HUES6 (cell line): Measurements from ENCODE around the gene KIF5A.

ENCODE experiments used
- H3K27ac ChIP-seq: 2 replicates; pipeline ENCODE4 v1.7.0; 2013; ENCODE audit warnings: low read depth, mild to moderate bottlenecking, low read length, inconsistent platforms
- H3K27me3 ChIP-seq: 2 replicates; pipeline ENCODE4 v1.6.1; 2013; ENCODE audit warnings: low read length; ENCODE audit not compliant: control insufficient read depth, insufficient read depth
- H3K36me3 ChIP-seq: 2 replicates; pipeline ENCODE4 v1.6.1; 2013; ENCODE audit warnings: low read length; ENCODE audit not compliant: control insufficient read depth, insufficient read depth
- H3K4me1 ChIP-seq: 2 replicates; pipeline ENCODE4 v1.6.1; 2013; ENCODE audit warnings: low read length; ENCODE audit not compliant: control insufficient read depth, insufficient read depth
- H3K4me3 ChIP-seq: 2 replicates; pipeline ENCODE4 v1.5.1; 2013; ENCODE audit warnings: low read depth, low read length
- H3K9ac ChIP-seq: one replicate; pipeline ENCODE4 v1.6.1; 2013; ENCODE audit warnings: mild to moderate bottlenecking, low read length
- H3K9me3 ChIP-seq: 2 replicates; pipeline ENCODE4 v1.6.1; 2013; ENCODE audit warnings: low read depth, low read length; ENCODE audit not compliant: control insufficient read depth, insufficient read depth

KIF5A gene

DNA sequence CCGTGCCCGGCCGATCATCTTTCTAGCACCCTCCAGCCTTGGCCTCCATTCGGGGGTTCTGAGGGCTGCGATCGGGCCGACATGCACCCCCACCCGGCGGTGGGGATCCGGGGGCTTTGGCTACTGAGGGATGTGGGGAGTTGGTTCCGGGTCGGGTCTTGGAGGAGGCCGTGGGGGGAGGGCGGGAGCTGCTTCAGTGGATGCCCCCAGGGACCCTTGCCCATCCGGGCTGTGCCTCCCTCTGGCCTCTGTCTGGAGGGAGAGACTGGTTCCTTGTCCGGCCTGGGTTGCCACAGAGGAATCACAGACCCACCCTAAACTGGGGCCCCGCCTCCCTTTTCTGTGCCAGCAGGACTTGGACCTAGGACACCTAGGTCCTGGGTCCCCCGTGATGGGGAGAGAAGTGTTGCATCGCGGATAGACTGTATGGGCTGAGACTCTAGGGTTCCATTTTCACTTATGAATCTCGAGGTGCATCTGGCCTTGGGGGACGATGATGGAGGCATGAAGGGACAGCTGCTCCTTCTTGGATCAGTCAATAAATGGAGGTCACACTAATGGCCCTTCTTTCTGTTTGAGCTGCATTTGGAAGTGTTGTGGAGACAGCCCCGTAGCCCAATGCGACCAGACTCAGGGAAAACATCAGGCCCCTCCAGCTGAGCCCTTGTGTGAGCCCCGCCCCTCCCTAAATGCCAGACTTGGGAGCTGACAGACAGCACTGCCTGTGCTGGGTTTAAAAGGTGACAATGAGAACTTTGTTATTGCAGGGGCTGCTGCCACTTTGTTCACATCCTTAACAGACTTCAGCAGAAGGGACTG, 55.4 kb downstream of the KIF5A start:
- peaks cover 20% of the 10 kb centered on the region for H3K4me1 ChIP-seq
- peaks cover 32% of the 10 kb centered on the region for H3K36me3 ChIP-seq
- H3K9ac ChIP-seq = no peak overlapping the region
- no peaks in the 10 kb centered on the region for H3K27me3 ChIP-seq
- H3K9me3 ChIP-seq = no peaks in the 10 kb centered on the region
- peak overlapping the region; percentile 86 for H3K4me3 ChIP-seq
- no peak overlapping the region for H3K27ac ChIP-seq

DNA sequence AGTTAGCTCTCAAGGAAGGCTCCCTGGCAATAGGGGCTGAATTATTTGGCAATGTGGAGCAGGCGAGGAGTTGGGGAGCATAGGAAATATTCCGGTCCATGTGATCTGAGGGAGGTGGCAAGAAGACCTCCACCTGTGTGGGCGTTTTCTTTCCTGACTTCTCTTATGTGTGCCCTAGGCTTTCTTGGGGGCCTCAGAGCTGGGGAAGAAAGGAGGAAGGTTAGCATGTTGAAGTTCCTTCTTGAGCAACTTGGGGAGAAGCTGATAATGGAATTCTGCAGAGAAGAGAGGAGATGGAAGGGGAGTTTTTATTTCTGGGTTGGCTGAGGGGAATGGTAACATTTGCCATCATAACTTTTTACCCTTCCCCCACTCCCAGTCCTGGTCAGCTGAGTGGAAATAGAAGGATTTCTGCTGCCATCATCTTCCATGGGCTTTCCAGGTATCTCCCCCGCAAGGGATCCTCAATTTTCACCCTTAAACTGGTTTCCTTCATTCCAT, 56.0 kb downstream of the KIF5A start:
- H3K9ac ChIP-seq = no peak overlapping the region
- H3K27ac ChIP-seq = no peak overlapping the region
- no peaks in the 10 kb centered on the region for H3K9me3 ChIP-seq
- H3K27me3 ChIP-seq = peaks cover 6% of the 10 kb centered on the region; the same call in 1 of the 2 replicates
- peaks cover 20% of the 10 kb centered on the region for H3K4me1 ChIP-seq
- H3K36me3 ChIP-seq = peaks cover 25% of the 10 kb centered on the region
- H3K4me3 ChIP-seq = peak overlapping the region; percentile 86

DNA sequence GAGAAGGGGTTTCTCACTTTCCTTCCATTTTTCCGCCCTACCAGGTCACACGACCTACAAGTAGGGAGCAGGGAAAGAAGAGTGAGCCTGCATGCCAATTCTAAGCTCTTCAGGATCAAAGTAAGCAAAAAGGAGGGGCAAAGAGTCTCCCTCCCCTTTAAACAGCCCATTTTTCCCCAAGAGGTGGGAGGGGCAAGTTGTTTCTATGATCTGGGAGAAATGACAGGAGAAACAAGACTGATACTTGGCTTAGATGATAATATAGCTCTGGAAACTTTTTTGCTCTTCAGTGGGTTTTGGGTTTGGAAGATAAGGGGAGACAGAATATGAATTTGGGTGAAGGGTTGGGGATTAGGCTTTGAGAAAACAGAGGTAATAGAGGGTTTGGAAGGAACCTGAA, 56.6 kb downstream of the KIF5A start:
- no peak overlapping the region for H3K9ac ChIP-seq
- no peak overlapping the region for H3K4me3 ChIP-seq
- H3K27ac ChIP-seq = no peak overlapping the region

DNA sequence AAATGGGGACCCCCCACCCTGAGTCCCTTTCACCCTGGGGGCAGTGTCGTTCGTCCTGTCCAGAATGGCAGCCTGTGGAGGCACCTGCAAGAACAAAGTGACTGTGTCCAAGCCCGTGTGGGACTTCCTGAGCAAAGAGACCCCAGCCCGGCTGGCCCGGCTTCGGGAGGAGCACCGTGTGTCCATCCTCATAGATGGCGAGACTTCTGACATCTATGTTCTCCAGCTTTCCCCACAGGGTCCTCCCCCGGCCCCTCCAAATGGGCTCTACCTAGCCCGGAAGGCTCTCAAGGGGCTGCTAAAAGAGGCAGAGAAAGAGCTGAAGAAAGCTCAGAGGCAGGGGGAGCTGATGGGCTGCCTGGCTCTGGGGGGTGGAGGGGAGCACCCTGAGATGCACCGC, 57.0 kb downstream of the KIF5A start:
- H3K27me3 ChIP-seq = peaks cover 8% of the 10 kb centered on the region
- H3K36me3 ChIP-seq = peaks cover 17% of the 10 kb centered on the region
- peaks cover 20% of the 10 kb centered on the region for H3K4me1 ChIP-seq
- H3K27ac ChIP-seq = no peak overlapping the region
- no peaks in the 10 kb centered on the region for H3K9me3 ChIP-seq
- H3K9ac ChIP-seq = no peak overlapping the region
- no peak overlapping the region for H3K4me3 ChIP-seq

More for the DNA sequence above, 56.6 kb downstream of the KIF5A start:
- H3K36me3 ChIP-seq = peaks cover 21% of the 10 kb centered on the region
- H3K4me1 ChIP-seq = peaks cover 20% of the 10 kb centered on the region
- peaks cover 7% of the 10 kb centered on the region; the same call in 1 of the 2 replicates for H3K27me3 ChIP-seq
- no peaks in the 10 kb centered on the region for H3K9me3 ChIP-seq

DNA sequence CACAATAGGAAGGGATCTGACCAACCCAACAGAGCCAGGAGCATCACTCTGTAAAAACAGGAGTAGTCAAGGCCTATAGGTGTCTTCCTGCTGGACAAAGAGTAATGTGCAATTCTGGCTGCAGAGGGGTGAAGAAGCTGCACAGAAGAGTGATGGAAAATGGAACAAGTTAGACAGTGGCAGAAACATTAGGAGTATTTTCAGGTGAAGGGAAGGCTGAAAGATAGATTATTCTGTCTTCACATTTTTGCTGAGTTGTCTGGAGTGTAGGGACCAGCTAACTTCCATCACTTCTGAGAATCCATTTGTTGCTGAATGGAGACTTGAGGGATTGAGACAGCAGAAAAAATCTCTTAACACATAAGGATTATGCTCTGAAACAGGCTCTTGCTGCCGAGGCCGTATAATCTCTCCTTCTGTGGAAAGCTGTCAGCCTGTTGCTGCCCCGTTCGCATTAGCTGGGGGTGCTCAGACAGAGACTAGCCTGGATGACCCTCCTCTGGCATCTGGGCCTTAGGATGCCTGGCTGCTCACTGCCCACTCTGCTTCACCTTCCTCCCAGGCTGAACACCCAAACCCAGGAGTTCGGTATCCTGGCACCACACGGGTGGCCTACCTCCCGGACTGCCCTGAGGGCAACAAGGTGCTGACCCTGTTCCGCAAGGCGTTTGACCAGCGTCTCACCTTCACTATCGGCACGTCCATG, 58.3 kb downstream of the KIF5A start:
- H3K4me3 ChIP-seq = no peak overlapping the region
- peaks cover 27% of the 10 kb centered on the region for H3K4me1 ChIP-seq
- H3K9ac ChIP-seq = no peak overlapping the region
- no peaks in the 10 kb centered on the region for H3K9me3 ChIP-seq
- H3K27me3 ChIP-seq = peaks cover 21% of the 10 kb centered on the region
- H3K36me3 ChIP-seq = peaks cover 9% of the 10 kb centered on the region; the same call in 1 of the 2 replicates
- H3K27ac ChIP-seq = no peak overlapping the region

DNA sequence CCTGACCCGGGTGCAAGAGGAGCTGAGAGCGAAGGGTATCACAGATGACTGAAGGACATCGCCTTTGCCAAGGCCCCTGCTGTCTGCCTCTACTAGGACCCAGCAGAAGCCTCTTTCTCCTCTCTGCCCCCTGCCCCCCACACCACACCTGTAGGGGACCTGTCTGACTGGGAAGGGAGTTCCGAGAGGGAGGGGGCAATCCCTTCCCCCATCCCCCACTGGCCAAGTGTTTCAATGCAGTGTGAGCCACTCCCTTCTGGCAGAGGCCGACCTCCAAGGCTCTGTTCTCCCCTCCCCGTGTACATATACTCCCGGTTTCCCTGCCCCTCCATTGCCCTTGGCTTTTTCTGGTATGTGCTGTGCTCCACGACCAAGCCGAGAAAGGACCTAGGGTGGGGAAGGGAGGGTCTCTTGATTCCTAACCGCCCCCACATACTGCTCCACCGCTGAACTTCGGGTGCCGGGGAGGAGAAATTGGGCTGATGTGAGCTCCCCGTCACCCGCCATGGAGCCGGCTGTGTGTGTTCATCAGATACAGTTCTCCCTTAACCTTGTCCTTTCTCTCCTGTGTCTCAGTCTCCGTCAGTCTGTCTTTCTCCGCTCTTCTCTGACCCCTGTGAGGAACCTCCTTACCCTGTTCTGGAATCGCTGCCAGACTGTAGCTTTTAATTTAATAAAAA, 59.4 kb downstream of the KIF5A start:
- Histone ChIP-seq H3K9me3 (no peaks in the 10 kb centered on the region), H3K9ac (no peak overlapping the region), H3K36me3 (peaks cover 9% of the 10 kb centered on the region; the same call in 1 of the 2 replicates), H3K4me1 (peaks cover 24% of the 10 kb centered on the region), H3K4me3 (peak overlapping the region; percentile 79), H3K27me3 (peaks cover 26% of the 10 kb centered on the region), H3K27ac (no peak overlapping the region)

DNA sequence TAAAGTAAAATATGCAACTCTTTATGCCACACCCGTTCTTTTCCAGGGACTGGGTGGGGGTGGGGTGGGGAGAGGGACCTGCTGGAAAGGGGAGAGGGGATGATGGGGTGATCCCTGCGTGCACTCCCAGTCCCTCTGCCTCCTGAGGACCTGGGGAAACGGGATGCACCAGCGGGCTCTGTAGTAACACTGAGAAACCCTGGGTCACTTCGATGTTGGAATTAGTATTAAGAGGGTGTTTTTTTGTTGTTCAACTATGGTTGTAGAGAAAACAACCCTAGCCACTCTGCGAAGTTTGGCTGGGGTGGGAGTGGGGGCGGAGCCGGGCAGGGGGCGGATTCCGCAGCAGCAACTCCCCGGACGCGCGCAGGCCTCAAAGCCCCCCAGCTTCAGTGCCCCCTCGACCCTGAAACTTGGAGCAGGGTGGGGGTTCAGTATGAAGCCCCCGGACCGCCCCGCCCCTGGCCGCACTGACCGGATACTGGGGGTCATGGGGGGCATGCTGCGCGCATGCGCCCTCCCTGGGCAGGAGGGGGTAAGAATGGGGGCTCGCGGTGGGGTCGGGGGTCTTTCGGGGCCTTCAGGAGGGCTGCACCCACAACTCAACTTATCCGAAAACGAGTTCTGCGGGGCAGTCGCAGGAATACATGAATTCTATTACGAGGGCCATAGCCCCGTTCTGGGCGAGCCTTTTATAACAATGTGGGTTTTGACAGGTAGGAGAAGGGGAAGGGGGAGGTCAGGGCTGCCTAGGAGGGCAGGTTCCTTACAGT, 60.1 kb downstream of the KIF5A start:
- H3K9ac ChIP-seq = no peak overlapping the region
- peaks cover 27% of the 10 kb centered on the region for H3K4me1 ChIP-seq
- H3K36me3 ChIP-seq = peaks cover 9% of the 10 kb centered on the region; the same call in 1 of the 2 replicates
- H3K27me3 ChIP-seq = peaks cover 33% of the 10 kb centered on the region
- H3K4me3 ChIP-seq = peak overlapping the region; percentile 79
- H3K9me3 ChIP-seq = no peaks in the 10 kb centered on the region
- H3K27ac ChIP-seq = no peak overlapping the region

DNA sequence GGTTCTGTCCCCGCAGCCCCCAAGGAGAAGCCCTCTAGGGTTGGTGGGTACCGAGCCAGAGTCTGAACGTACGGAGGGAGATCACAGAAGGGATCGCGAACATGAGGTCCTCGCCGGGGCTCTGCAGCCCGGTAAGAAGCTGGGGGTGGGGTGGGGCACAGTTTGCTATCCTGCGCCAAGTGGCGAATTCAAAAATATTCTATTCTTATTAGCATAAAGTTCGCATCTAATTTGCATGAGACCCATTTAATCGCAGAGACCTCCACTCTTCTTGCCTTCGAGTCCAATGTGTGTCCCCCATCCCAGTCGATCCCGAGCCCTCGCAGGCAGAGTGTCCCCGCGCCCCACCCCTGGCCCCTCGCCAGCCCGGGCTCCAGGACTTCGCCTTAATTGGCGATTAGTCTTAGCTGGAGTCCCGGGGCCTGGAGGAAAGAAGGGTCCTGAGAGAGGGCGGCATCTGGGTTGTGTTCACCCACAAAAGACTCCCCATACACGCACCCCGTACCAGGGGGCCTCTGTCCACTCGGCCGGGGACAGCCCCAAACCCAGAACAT, 60.8 kb downstream of the KIF5A start:
- H3K9ac ChIP-seq = no peak overlapping the region
- H3K4me1 ChIP-seq = peaks cover 26% of the 10 kb centered on the region
- peaks cover 40% of the 10 kb centered on the region for H3K27me3 ChIP-seq
- H3K4me3 ChIP-seq = peak overlapping the region; percentile 79
- H3K27ac ChIP-seq = no peak overlapping the region
- no peaks in the 10 kb centered on the region for H3K9me3 ChIP-seq
- H3K36me3 ChIP-seq = peaks cover 13% of the 10 kb centered on the region

DNA sequence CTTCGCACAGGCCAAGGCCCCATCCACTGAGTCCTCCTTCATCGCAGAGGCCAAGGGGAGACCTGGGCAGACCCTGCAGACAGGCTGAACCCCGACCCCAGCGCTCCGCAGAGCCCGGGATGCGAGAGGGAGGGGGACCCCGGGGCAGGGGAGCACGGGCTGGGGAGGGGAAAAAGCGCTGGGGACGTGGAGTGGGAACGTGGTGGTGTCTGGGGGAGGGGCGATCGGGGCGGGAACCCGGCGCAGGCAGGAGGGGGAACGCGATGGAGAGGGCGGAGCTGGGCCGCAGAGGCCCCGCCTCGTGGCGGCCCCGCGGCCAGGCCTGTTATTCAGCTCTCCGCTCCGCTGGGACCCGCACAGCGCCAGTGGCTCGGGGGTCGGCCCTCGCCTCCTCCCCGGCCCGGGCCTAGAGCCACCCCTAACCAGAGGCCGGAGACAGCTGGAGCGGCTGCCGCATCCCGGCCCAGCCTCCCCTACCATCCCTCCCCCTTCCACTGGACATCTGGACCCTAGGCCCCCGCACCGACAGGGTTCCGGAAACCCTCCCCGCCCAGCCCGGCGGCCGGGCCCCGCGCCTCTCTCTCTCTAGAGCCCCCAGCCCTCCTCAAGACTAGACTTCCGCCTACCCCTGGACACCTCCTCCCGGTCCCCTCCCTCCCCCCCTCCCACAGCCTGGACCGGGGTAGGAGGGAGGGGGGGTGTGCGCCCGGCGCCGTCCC, 61.4 kb downstream of the KIF5A start, which contains the start of gene ARHGEF25:
ARHGEF25 (plus strand) TSS at position 328 of the 719 bp plus-strand sequence. CDS start 460 bp downstream, outside the sequence.
- H3K27ac ChIP-seq = no peak within 1 kb of the TSS
- peak within 1 kb of the TSS; percentile 79 for H3K4me3 ChIP-seq
- H3K9ac ChIP-seq = no peak within 1 kb of the TSS
- H3K27me3 ChIP-seq = peaks cover 46% of the 10 kb centered on the region
- H3K9me3 ChIP-seq = no peaks in the 10 kb centered on the region
- peaks cover 24% of the 10 kb centered on the region for H3K4me1 ChIP-seq
- peaks cover 15% of the 10 kb centered on the region for H3K36me3 ChIP-seq
